NB4 (cell line): ENCODE measurements around the gene SLC6A12.

Experiments
- DNase-seq: peaks from one replicate; pipeline ENCODE4 v3.0.0; 2010; ENCODE audit warnings: low read depth
- H3K4me3 ChIP-seq: one replicate; pipeline ENCODE4 v1.5.1; 2011; ENCODE audit warnings: mild to moderate bottlenecking, low read depth, low read length, moderate library complexity
- CTCF ChIP-seq: IDR thresholded peaks from one replicate; pipeline ENCODE4 v1.5.1; 2012; ENCODE audit warnings: low read depth, low read length
- MAX ChIP-seq: IDR thresholded peaks from 2 replicates; pipeline ENCODE4 v1.6.1; 2011; ENCODE audit warnings: low read depth, low read length
- MYC ChIP-seq: IDR thresholded peaks from 2 replicates; pipeline ENCODE4 v1.6.1; 2011; ENCODE audit warnings: low read depth, low read length
- POLR2A ChIP-seq: IDR thresholded peaks from 2 replicates; pipeline ENCODE4 v1.6.1; 2011; ENCODE audit warnings: mild to moderate bottlenecking; ENCODE audit not compliant: insufficient read length; ENCODE audit errors: extremely low read depth

SLC6A12 gene

GRCh38 chr12:145369-145960 lies 68.5 kb downstream of the SLC6A12 start:
- H3K4me3 ChIP-seq = no peak overlapping the region

GRCh38 chr12:144650-145284 lies 69.2 kb downstream of the SLC6A12 start:
- DNase-seq = no peak
- TF ChIP-seq POLR2A = no peak
- H3K4me3 ChIP-seq = no peak overlapping the region

More at GRCh38 chr12:145369-145960, 68.5 kb downstream of the SLC6A12 start:
- TF ChIP-seq MAX (no peak), CTCF (no peak), POLR2A (no peak), MYC (no peak)
- no peak for DNase-seq

GRCh38 chr12:143964-144649 lies 69.8 kb downstream of the SLC6A12 start:
- DNase-seq = no peak
- no peak for TF ChIP-seq MYC
- no peak for TF ChIP-seq MAX
- no peak for TF ChIP-seq POLR2A
- TF ChIP-seq CTCF = no peak
- no peak overlapping the region for H3K4me3 ChIP-seq

- H3K4me3 ChIP-seq = no peak overlapping the region
- no peak for DNase-seq
- TF ChIP-seq POLR2A = no peak
- TF ChIP-seq MAX = no peak
- TF ChIP-seq CTCF = no peak
- no peak for TF ChIP-seq MYC
Observed at GRCh38 chr12:140162-140561, 73.8 kb downstream of the SLC6A12 start.
